Parathyroid adenoma (tissue), 2 donors: ENCODE measurements around the gene PRKAB1.

Experiments
- H2AFZ ChIP-seq: fragments of 300-600 bp; sonication (generic); one replicate; pipeline ENCODE4 v1.7.0; 2017; ENCODE audit warnings: antibody characterized with exemption, mild to moderate bottlenecking
- H3K27ac ChIP-seq: fragments of 300-600 bp; sonication (generic); one replicate; pipeline ENCODE4 v1.7.0; 2017
- H3K27me3 ChIP-seq: fragments of 300-600 bp; sonication (generic); one replicate; pipeline ENCODE4 v1.7.0; 2017; ENCODE audit warnings: low read length; ENCODE audit not compliant: control insufficient read depth, insufficient read depth
- H3K36me3 ChIP-seq: fragments of 300-600 bp; sonication (generic); one replicate; pipeline ENCODE4 v1.7.0; 2017; ENCODE audit warnings: low read length; ENCODE audit not compliant: control insufficient read depth, insufficient read depth
- H3K4me1 ChIP-seq: fragments of 300-600 bp; sonication (generic); one replicate; pipeline ENCODE4 v1.7.0; 2017; ENCODE audit warnings: control low read depth
- H3K4me2 ChIP-seq: fragments of 300-600 bp; sonication (generic); one replicate; pipeline ENCODE4 v1.7.0; 2017; ENCODE audit warnings: low read length
- H3K4me3 ChIP-seq: fragments of 300-600 bp; sonication (generic); one replicate; pipeline ENCODE4 v1.7.0; 2017; ENCODE audit warnings: low read depth, low read length
- H3K79me2 ChIP-seq: fragments of 300-600 bp; sonication (generic); one replicate; pipeline ENCODE4 v1.7.0; 2017; ENCODE audit warnings: control low read depth
- H3K9ac ChIP-seq: fragments of 300-600 bp; sonication (generic); one replicate; pipeline ENCODE4 v1.7.0; 2017; ENCODE audit warnings: mild to moderate bottlenecking
- H3K9me3 ChIP-seq: fragments of 300-600 bp; sonication (generic); one replicate; pipeline ENCODE4 v1.7.0; 2017; ENCODE audit warnings: low read length; ENCODE audit not compliant: control insufficient read depth
- TF ChIP-seq, protein P1 (sequence below): fragments of 300-600 bp; sonication (generic); IDR thresholded peaks from one replicate; pipeline ENCODE4 v1.7.0; 2017; ENCODE audit warnings: antibody characterized with exemption, mild to moderate bottlenecking
- donor health status: primary hyperparathyroidism.

PRKAB1 gene

DNA sequence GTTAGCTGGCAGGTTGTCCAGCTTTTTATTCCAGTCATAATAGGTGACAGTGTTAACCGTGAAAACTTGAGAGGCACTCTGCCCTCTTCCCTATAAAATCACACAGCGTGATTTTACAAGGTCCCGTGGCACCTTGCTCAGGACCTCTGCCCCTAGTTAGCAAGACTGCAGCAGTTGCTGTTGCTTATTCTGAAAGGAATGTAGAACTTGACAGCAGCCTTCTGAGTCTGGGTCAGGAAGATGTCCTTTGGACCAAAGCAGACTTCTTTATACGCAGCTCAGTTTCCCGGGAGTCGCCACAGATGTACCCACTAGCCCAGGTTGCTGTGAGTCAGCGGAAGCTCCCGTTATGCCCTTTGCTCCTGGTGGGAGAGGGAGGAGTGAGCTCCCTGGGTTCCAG lies 13.2 kb downstream of the PRKAB1 start:
- no peak overlapping the region for H2AFZ ChIP-seq
- no peaks in the 10 kb centered on the region for H3K9me3 ChIP-seq
- no peaks in the 10 kb centered on the region for H3K36me3 ChIP-seq
- no peak overlapping the region for H3K9ac ChIP-seq
- TF ChIP-seq, protein P1, sequence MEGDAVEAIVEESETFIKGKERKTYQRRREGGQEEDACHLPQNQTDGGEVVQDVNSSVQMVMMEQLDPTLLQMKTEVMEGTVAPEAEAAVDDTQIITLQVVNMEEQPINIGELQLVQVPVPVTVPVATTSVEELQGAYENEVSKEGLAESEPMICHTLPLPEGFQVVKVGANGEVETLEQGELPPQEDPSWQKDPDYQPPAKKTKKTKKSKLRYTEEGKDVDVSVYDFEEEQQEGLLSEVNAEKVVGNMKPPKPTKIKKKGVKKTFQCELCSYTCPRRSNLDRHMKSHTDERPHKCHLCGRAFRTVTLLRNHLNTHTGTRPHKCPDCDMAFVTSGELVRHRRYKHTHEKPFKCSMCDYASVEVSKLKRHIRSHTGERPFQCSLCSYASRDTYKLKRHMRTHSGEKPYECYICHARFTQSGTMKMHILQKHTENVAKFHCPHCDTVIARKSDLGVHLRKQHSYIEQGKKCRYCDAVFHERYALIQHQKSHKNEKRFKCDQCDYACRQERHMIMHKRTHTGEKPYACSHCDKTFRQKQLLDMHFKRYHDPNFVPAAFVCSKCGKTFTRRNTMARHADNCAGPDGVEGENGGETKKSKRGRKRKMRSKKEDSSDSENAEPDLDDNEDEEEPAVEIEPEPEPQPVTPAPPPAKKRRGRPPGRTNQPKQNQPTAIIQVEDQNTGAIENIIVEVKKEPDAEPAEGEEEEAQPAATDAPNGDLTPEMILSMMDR, result no peak
- peaks cover 25% of the 10 kb centered on the region for H3K4me1 ChIP-seq
- no peak overlapping the region for H3K27ac ChIP-seq
- no peaks in the 10 kb centered on the region for H3K79me2 ChIP-seq
- H3K4me2 ChIP-seq, result no peak overlapping the region
- H3K4me3 ChIP-seq, result no peak overlapping the region
- no peaks in the 10 kb centered on the region for H3K27me3 ChIP-seq

DNA sequence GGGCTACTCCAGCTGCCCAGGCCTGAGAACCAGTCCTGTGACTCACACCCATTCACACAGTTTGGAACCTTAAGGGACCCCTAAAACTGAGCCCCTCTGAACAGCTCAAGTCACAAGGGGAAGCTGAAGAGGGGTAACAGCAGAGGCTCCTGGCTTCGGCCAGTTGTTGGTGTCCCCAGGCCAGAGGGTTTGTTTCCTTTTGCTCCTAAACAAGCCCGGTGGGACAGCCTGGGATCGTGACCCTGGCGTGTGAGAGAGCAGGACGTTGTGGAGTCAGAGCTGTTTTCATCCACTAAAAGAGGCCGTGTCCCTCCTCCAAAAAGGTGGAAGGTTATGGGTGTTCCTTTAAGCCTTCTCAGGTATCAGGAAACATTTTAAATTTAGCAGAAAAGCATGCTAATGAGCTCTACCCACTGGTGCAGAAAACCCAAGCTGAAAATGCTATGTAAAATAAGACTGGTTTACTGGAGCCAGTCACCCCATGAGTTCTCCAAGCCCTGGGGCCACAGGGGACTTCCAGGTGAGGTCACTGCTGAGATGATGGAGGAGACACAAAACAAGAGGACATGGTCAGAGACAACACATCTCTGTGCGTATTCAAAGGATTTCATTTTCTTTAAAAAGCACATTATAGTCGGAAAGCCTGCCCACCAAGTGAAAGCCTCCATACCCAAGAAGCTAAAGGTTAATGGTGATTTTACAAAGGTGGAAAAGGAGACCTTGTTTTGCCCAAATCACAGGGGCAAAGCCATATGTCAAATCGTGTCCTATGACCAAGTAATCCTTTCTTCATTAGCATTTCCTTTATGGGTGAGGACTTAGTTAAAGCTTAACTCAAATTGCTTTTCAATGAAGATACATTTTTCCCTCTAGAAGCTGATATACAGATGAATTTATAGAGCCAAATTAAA lies 14.1 kb downstream of the PRKAB1 start:
- H3K36me3 ChIP-seq, result no peaks in the 10 kb centered on the region
- no peak overlapping the region for H2AFZ ChIP-seq
- no peaks in the 10 kb centered on the region for H3K27me3 ChIP-seq
- H3K79me2 ChIP-seq, result no peaks in the 10 kb centered on the region
- H3K9me3 ChIP-seq, result no peaks in the 10 kb centered on the region
- H3K4me1 ChIP-seq, result peaks cover 31% of the 10 kb centered on the region
- no peak overlapping the region for H3K4me2 ChIP-seq
- H3K9ac ChIP-seq, result no peak overlapping the region
- peak overlapping the region; percentile 22 for H3K27ac ChIP-seq
- no peak overlapping the region for H3K4me3 ChIP-seq
- TF ChIP-seq, protein P1, result no peak

DNA sequence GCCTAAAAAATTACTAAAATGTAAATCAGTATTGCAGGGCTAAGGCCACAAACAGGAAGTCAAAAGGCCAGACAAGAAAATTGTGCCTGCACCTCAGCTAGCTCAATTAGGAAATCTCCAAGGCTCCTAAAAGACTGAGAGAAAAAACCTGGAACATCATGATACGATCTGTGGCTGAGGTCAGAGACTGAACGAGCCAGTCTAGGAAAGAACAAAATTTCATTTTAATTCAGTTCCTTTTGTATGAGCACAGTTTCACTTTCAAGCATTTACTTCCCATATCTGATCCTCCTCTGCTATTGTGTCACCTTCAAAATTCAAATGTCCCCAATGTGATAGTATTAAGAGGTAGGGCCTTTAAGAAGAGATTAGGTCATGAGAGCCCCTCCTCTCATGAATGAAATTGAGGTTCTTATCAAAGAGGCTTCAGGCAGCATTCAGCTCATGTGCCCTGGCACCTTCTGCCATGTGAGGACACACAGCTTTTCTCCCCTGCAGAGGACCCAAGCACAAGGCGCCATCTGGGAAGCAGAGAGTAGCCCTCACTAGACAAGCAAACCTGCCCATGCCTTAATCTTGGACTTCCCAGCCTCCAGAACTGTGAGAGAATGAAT lies 14.8 kb downstream of the PRKAB1 start:
- H3K4me1 ChIP-seq, result peaks cover 31% of the 10 kb centered on the region
- H3K4me3 ChIP-seq, result no peak overlapping the region
- no peaks in the 10 kb centered on the region for H3K79me2 ChIP-seq
- TF ChIP-seq, protein P1, result no peak
- H3K9me3 ChIP-seq, result no peaks in the 10 kb centered on the region
- H3K27me3 ChIP-seq, result no peaks in the 10 kb centered on the region
- no peak overlapping the region for H3K4me2 ChIP-seq
- no peak overlapping the region for H3K9ac ChIP-seq
- peak overlapping the region; percentile 22 for H3K27ac ChIP-seq
- no peaks in the 10 kb centered on the region for H3K36me3 ChIP-seq
- H2AFZ ChIP-seq, result no peak overlapping the region

DNA sequence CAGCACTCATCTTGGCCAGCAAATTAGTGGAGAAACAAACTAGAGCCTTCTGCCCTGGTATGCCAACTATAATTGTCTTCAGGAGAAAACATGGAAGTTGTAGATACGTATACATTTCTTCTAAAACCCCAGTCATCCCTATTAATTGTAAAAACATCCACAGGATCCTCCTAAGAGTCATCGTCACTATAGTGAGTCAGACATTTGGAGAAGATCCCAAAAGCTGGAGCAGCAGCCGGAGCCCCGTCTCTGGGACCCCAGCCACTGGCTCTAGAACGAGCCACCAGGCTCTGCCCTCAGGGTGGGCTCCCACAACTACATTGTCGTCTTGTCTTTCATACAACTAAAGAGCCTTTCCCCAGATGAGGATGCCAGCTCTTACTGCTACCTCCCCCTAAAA lies 15.5 kb downstream of the PRKAB1 start:
- H3K9ac ChIP-seq, result no peak overlapping the region
- no peaks in the 10 kb centered on the region for H3K27me3 ChIP-seq
- no peak overlapping the region for H3K4me3 ChIP-seq
- TF ChIP-seq, protein P1, result no peak
- H3K4me1 ChIP-seq, result peaks cover 31% of the 10 kb centered on the region
- no peaks in the 10 kb centered on the region for H3K36me3 ChIP-seq
- H3K4me2 ChIP-seq, result no peak overlapping the region
- no peaks in the 10 kb centered on the region for H3K9me3 ChIP-seq
- H2AFZ ChIP-seq, result no peak overlapping the region
- no peaks in the 10 kb centered on the region for H3K79me2 ChIP-seq
- H3K27ac ChIP-seq, result no peak overlapping the region
